HG03139 (cell line): ENCODE measurements around the gene MBNL1.

Source experiments
- ATAC-seq: cut with Tn5 transposase; IDR thresholded peaks from one replicate; pipeline ENCODE4 v1.9.1; 2021; ENCODE audit not compliant: unreplicated experiment

The MBNL1 gene

DNA sequence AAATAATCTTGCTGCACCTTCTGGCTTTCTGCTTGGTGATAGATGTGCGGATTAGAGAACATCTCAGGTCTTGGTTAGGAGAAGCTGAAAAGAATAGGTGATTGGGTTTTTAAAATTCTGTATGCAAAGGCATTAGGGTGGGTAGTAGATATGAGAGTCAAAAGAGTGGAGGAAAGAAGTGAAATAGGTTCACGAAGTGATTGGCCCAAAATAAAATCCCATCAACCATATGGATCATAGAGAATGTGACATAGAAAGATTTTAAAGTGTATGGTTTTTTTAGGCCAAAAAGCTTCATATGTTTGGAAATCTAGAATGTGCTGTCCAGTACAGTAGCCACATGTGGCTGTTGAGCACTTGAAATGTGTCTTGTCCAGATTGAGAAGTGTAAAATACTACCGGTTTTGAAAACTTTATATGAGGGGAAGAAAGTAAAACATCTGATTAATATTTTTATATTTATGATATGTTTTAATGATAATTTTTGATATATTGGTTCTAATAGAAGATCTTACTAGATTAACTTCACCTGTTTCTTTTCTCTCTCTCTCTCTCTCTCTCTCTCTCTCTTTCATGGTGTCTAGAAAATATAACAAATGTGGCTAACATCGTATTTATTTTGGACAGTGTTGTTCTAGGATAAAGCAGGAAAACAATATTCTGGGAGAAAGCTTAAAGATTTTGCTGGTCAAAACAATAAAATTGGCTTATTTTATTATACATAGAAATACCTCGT lies 2.9 kb downstream of the MBNL1 start:
- no peak for ATAC-seq

GRCh38 chr3:152272771-152273242 lies 4.1 kb downstream of the MBNL1 start:
- no peak for ATAC-seq

DNA sequence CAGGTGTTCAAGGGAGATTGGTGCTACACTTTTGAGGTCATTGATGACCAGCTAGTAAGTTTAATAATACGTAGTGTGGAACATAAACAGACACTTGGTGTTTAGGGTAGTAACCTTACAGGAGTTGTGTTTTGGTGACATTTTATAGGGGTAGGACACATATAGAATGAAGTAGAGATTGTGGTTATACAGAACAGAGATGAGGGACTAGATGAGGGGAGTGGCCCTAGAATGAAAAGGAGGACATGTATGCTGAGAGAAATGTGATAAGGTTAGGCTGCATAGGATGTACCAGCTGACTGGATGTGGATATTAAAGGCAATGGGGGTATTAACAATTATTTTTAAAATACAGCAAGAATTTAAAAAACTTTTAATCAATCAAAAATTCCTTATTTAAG lies 8.0 kb downstream of the MBNL1 start:
- no peak for ATAC-seq

- no peak for ATAC-seq
Observed at GRCh38 chr3:152277198-152277597, 8.5 kb downstream of the MBNL1 start.

- no peak for ATAC-seq
Observed at GRCh38 chr3:152278756-152279427, 10.2 kb downstream of the MBNL1 start.

- no peak for ATAC-seq
Observed at GRCh38 chr3:152279479-152279878, 10.8 kb downstream of the MBNL1 start.

GRCh38 chr3:152280539-152280938 lies 11.8 kb downstream of the MBNL1 start:
- ATAC-seq = no peak

GRCh38 chr3:152281133-152281713 lies 12.5 kb downstream of the MBNL1 start:
- peak; percentile 72 for ATAC-seq

DNA sequence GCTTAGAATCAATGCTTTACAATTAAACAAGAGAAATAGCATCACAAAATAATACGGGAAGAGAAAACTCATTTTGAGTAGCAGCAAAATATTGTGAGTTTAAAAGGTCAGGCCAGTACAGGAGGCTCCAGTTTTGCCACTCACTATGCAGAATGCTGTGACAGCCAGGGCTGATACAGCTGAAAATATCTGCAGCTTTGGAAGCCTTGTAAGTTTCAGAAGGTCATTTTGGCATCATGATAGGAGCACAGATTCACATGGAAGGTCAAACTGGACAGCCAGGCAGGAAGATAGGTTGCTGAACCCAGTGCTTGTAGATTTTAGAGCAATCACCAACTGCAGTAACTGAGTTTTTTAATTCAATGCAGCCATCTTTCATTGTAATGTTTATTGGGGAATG lies 14.1 kb downstream of the MBNL1 start:
- ATAC-seq = no peak

- no peak for ATAC-seq
Observed at GRCh38 chr3:152283492-152284381, 15.0 kb downstream of the MBNL1 start.

DNA sequence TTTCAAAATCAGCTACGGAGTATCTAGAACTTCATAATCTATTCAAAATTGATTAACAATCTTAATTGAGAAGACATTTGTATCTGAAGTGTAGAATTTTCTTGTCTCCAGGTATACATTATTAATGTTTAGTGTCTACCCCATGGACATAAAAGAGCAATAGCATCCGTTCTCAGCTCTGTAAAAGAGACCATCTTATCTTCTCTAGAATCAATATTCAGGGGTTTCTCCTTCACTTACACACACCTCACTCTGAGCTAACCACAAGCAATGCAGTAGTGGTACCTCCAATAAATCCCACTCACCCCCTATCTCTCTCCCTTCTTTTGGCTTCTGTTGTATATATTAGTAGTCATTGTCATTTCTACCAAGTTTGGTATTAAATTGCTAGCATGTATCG lies 16.2 kb downstream of the MBNL1 start:
- ATAC-seq = no peak

DNA sequence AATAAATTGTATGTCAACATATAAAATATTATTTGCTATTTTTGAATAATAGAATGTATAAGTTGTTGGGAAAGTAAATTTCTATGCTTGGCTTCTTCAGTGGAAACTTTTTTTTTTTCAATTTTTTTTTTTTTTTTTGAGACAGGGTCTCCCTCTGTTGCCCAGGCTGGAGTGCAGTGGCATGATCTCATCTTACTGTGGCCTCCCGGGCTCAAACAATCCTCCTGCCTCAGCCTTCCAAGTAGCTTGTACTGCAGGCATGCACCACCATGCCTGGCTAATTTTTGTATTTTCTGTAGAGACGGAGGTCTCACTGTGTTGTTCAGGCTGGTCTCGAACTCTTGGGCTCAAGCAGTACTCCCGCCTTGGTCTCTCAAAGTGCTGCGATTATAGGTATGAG lies 16.8 kb downstream of the MBNL1 start:
- ATAC-seq = no peak

DNA sequence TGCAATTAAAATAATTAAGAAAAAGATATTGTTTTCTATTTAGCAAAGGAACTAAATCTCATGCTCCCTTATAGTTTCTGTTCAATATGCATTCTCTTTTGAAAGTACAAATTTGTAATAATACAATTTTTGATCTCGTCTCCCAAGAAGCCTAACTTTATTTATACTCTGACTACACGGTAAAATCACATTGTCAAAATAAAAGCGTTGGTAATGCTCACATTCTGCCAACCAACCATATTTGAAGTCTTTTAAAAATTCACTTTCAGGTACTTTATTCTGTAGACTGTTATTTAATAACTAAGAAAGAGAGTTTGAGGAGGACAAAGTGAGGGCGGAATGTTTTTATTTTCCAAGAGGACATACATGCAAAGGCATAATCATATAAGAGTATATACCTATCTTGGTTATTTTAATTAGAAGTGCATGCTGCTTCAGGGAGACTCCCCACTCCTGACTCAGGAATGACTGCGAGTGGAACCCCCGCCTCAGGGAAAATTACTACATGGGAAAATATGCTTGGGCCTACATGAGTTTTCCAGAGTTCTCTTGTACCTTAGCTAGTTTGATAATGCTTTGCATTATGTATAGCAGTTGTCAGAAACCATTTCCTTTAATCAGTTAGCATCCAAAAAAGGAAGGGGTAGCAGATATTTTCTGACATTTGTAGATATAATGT lies 19.3 kb downstream of the MBNL1 start:
- ATAC-seq = no peak

GRCh38 chr3:152288681-152289080 lies 20.0 kb downstream of the MBNL1 start:
- no peak for ATAC-seq

DNA sequence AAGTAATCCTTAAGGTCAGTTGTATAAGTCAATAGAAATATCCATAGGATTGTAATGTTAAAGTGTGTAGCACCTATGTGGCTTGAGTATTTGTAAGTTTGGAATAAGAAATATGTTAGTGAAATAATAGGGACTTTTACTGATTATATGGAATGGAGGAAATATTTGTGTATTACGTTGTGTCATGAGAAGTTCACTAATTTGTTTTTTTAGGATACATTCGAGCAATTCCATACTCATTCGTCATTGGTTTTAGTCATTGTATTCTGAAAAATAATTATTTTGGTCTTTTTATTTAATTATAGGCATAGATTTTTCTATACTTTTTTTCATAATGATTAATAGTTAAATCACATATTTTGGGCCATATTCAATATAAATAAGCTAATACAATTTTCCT lies 21.0 kb downstream of the MBNL1 start:
- no peak for ATAC-seq

- no peak for ATAC-seq
Observed at GRCh38 chr3:152290374-152290773, 21.6 kb downstream of the MBNL1 start.

DNA sequence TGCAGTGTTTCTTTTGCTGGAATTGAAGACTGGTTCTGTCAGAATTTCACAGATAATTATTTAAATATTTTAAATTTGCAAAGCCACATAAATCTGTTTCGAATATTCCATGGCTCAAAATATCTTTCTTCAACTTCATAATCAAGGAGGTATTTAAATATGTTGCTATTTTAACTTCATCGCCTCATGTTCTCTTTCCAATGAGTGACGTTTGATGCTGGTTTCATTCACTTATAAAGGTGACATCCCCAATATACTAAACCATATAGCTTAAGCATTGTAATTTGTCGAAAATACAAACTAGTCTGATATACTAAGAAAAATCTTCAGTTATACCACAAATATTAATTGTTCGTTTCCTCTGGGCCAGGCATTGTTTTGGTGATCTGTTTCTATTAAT lies 22.5 kb downstream of the MBNL1 start:
- ATAC-seq = no peak

- no peak for ATAC-seq
Observed at GRCh38 chr3:152291649-152292066, 22.9 kb downstream of the MBNL1 start.

GRCh38 chr3:152292366-152292765 lies 23.6 kb downstream of the MBNL1 start:
- ATAC-seq = no peak

- ATAC-seq = no peak
Observed at GRCh38 chr3:152293347-152294006, 24.7 kb downstream of the MBNL1 start.
